Memory B cell (primary cell): ENCODE measurements around the gene CEACAM1.
A peak's percentile ranks its signal among the peaks of the same experiment; 100 is the strongest.
"Not testable (repeated sequence)": the region's sequence is repeated elsewhere in the genome, so short reads cannot be mapped to it uniquely, and the experiment has no call there.

Experiments used
- ATAC-seq: fragments of 150-1000 bp; cut with Tn5 transposase; 2 replicates; pipeline ENCODE4 v1.10.0; 2021; ENCODE audit warnings: low read depth, mild to moderate bottlenecking, moderate library complexity
- DNase-seq, 2 donors: peaks; one replicate each; pipeline ENCODE4 v3.0.0; 2022; ENCODE audit warnings: low spot score in 2 of 2
- H3K27ac Mint-ChIP-seq: one replicate; pipeline ENCODE4 v1.8.0; 2022; ENCODE audit warnings: mild to moderate bottlenecking, moderate library complexity, mixed read lengths
- H3K27me3 Mint-ChIP-seq: one replicate; pipeline ENCODE4 v1.8.0; 2022; ENCODE audit warnings: mixed read lengths
- H3K36me3 Mint-ChIP-seq: one replicate; pipeline ENCODE4 v1.8.0; 2022; ENCODE audit warnings: mild to moderate bottlenecking, mixed read lengths
- H3K4me1 Mint-ChIP-seq: one replicate; pipeline ENCODE4 v1.8.0; 2022; ENCODE audit warnings: mixed read lengths
- H3K4me3 Mint-ChIP-seq: one replicate; pipeline ENCODE4 v1.8.0; 2022; ENCODE audit warnings: mild to moderate bottlenecking, moderate library complexity, mixed read lengths
- H3K9me3 Mint-ChIP-seq: one replicate; pipeline ENCODE4 v1.8.0; 2022; ENCODE audit warnings: mixed read lengths

Gene CEACAM1

GRCh38 chr19:42538841-42539709 is 10.8 kb upstream of the CEACAM1 start:
- H3K9me3 Mint-ChIP-seq: no peaks in the 10 kb centered on the region
- DNase-seq (no peak), ATAC-seq (no peak)

GRCh38 chr19:42535276-42535675 is 7.0 kb upstream of the CEACAM1 start:
- H3K4me1 Mint-ChIP-seq, H3K9me3 Mint-ChIP-seq, H3K36me3 Mint-ChIP-seq, ATAC-seq, DNase-seq, H3K27me3 Mint-ChIP-seq, H3K27ac Mint-ChIP-seq, H3K4me3 Mint-ChIP-seq: not testable (repeated sequence)

More at GRCh38 chr19:42538841-42539709, 10.8 kb upstream of the CEACAM1 start:
- no peak overlapping the region for H3K4me3 Mint-ChIP-seq
- no peaks in the 10 kb centered on the region for H3K4me1 Mint-ChIP-seq
- no peak overlapping the region for H3K27ac Mint-ChIP-seq
- H3K27me3 Mint-ChIP-seq: no peaks in the 10 kb centered on the region
- no peaks in the 10 kb centered on the region for H3K36me3 Mint-ChIP-seq

- ATAC-seq (no peak), DNase-seq (no peak)
- H3K4me1 Mint-ChIP-seq: no peaks in the 10 kb centered on the region
- no peak overlapping the region for H3K4me3 Mint-ChIP-seq
- H3K27me3 Mint-ChIP-seq: no peaks in the 10 kb centered on the region
- H3K9me3 Mint-ChIP-seq: no peaks in the 10 kb centered on the region
- H3K36me3 Mint-ChIP-seq: no peaks in the 10 kb centered on the region
- H3K27ac Mint-ChIP-seq: no peak overlapping the region
Observed at GRCh38 chr19:42534391-42534790, 6.1 kb upstream of the CEACAM1 start.

- ATAC-seq (no peak), DNase-seq (no peak)
- H3K4me1 Mint-ChIP-seq: peaks cover 15% of the 10 kb centered on the region
- no peaks in the 10 kb centered on the region for H3K27me3 Mint-ChIP-seq
- no peaks in the 10 kb centered on the region for H3K36me3 Mint-ChIP-seq
- no peak overlapping the region for H3K27ac Mint-ChIP-seq
- no peaks in the 10 kb centered on the region for H3K9me3 Mint-ChIP-seq
- H3K4me3 Mint-ChIP-seq: no peak overlapping the region
Observed at GRCh38 chr19:42532891-42533290, 4.6 kb upstream of the CEACAM1 start.

- no peak overlapping the region for H3K27ac Mint-ChIP-seq
- no peaks in the 10 kb centered on the region for H3K36me3 Mint-ChIP-seq
- no peak overlapping the region for H3K4me3 Mint-ChIP-seq
- DNase-seq (no peak), ATAC-seq (no peak)
- no peaks in the 10 kb centered on the region for H3K27me3 Mint-ChIP-seq
- no peaks in the 10 kb centered on the region for H3K9me3 Mint-ChIP-seq
- peaks cover 25% of the 10 kb centered on the region for H3K4me1 Mint-ChIP-seq
Observed at GRCh38 chr19:42531313-42531712, 3.0 kb upstream of the CEACAM1 start.

- peaks cover 34% of the 10 kb centered on the region for H3K4me1 Mint-ChIP-seq
- peak overlapping the region; percentile 79 for H3K27ac Mint-ChIP-seq
- ATAC-seq: peak; percentile 86
- H3K4me3 Mint-ChIP-seq: peak overlapping the region; percentile 87
- no peaks in the 10 kb centered on the region for H3K27me3 Mint-ChIP-seq
- H3K36me3 Mint-ChIP-seq: no peaks in the 10 kb centered on the region
- DNase-seq: peak; percentile 70 to 74
- no peaks in the 10 kb centered on the region for H3K9me3 Mint-ChIP-seq
Observed at GRCh38 chr19:42529248-42529764, 1.0 kb upstream of the CEACAM1 start.

- H3K4me1 Mint-ChIP-seq: peaks cover 49% of the 10 kb centered on the region
- no peak overlapping the region for H3K27ac Mint-ChIP-seq
- H3K36me3 Mint-ChIP-seq: peaks cover 6% of the 10 kb centered on the region
- DNase-seq: no peak
- ATAC-seq: no peak
- H3K27me3 Mint-ChIP-seq: no peaks in the 10 kb centered on the region
- H3K9me3 Mint-ChIP-seq: no peaks in the 10 kb centered on the region
- H3K4me3 Mint-ChIP-seq: no peak overlapping the region
Observed at GRCh38 chr19:42524943-42525342, 3.3 kb downstream of the CEACAM1 start.

GRCh38 chr19:42524250-42524649 is 4.0 kb downstream of the CEACAM1 start:
- Mint-ChIP-seq H3K36me3 (peaks cover 6% of the 10 kb centered on the region), H3K27me3 (no peaks in the 10 kb centered on the region), H3K4me1 (peaks cover 48% of the 10 kb centered on the region), H3K4me3 (peak overlapping the region; percentile 12), H3K27ac (peak overlapping the region; percentile 7), H3K9me3 (no peaks in the 10 kb centered on the region)
- DNase-seq (no peak), ATAC-seq (no peak)

GRCh38 chr19:42522262-42522661 is 6.0 kb downstream of the CEACAM1 start:
- not testable (repeated sequence) for H3K27me3 Mint-ChIP-seq

GRCh38 chr19:42521346-42522030 is 6.8 kb downstream of the CEACAM1 start:
- no peak for DNase-seq
- peaks cover 12% of the 10 kb centered on the region for H3K36me3 Mint-ChIP-seq
- no peaks in the 10 kb centered on the region for H3K9me3 Mint-ChIP-seq
- peaks cover 24% of the 10 kb centered on the region for H3K4me1 Mint-ChIP-seq
- H3K27me3 Mint-ChIP-seq: no peaks in the 10 kb centered on the region
- no peak overlapping the region for H3K4me3 Mint-ChIP-seq
- no peak overlapping the region for H3K27ac Mint-ChIP-seq
- ATAC-seq: no peak

More at GRCh38 chr19:42522262-42522661, 6.0 kb downstream of the CEACAM1 start:
- H3K36me3 Mint-ChIP-seq, H3K9me3 Mint-ChIP-seq, ATAC-seq, H3K27ac Mint-ChIP-seq, H3K4me3 Mint-ChIP-seq, DNase-seq: not testable (repeated sequence)
- H3K4me1 Mint-ChIP-seq: peaks cover 28% of the 10 kb centered on the region

GRCh38 chr19:42519108-42519507 is 9.2 kb downstream of the CEACAM1 start:
- ATAC-seq: no peak
- H3K4me1 Mint-ChIP-seq: peaks cover 13% of the 10 kb centered on the region
- no peak overlapping the region for H3K27ac Mint-ChIP-seq
- no peak for DNase-seq
- H3K36me3 Mint-ChIP-seq: peaks cover 15% of the 10 kb centered on the region
- no peak overlapping the region for H3K4me3 Mint-ChIP-seq
- no peaks in the 10 kb centered on the region for H3K27me3 Mint-ChIP-seq
- H3K9me3 Mint-ChIP-seq: no peaks in the 10 kb centered on the region

- DNase-seq (no peak), ATAC-seq (no peak)
- H3K36me3 Mint-ChIP-seq: peaks cover 18% of the 10 kb centered on the region
- no peak overlapping the region for H3K4me3 Mint-ChIP-seq
- H3K27ac Mint-ChIP-seq: no peak overlapping the region
- peaks cover 11% of the 10 kb centered on the region for H3K4me1 Mint-ChIP-seq
- no peaks in the 10 kb centered on the region for H3K27me3 Mint-ChIP-seq
- no peaks in the 10 kb centered on the region for H3K9me3 Mint-ChIP-seq
Observed at GRCh38 chr19:42516771-42517170, 11.5 kb downstream of the CEACAM1 start.

- H3K27ac Mint-ChIP-seq: no peak overlapping the region
- no peak for ATAC-seq
Observed at GRCh38 chr19:42515241-42515832, 12.9 kb downstream of the CEACAM1 start.

GRCh38 chr19:42514449-42514848 is 13.8 kb downstream of the CEACAM1 start:
- peaks cover 8% of the 10 kb centered on the region for H3K4me1 Mint-ChIP-seq
- H3K36me3 Mint-ChIP-seq: peaks cover 19% of the 10 kb centered on the region
- no peak for DNase-seq
- no peaks in the 10 kb centered on the region for H3K27me3 Mint-ChIP-seq
- no peak for ATAC-seq
- H3K9me3 Mint-ChIP-seq: no peaks in the 10 kb centered on the region
- H3K4me3 Mint-ChIP-seq: no peak overlapping the region
- H3K27ac Mint-ChIP-seq: no peak overlapping the region

More at GRCh38 chr19:42515241-42515832, 12.9 kb downstream of the CEACAM1 start:
- H3K36me3 Mint-ChIP-seq: peaks cover 19% of the 10 kb centered on the region
- H3K27me3 Mint-ChIP-seq: no peaks in the 10 kb centered on the region
- peaks cover 8% of the 10 kb centered on the region for H3K4me1 Mint-ChIP-seq
- no peak overlapping the region for H3K4me3 Mint-ChIP-seq
- no peak for DNase-seq
- H3K9me3 Mint-ChIP-seq: no peaks in the 10 kb centered on the region
